HG02623 (cell line): ENCODE results near the gene MAJIN.

ENCODE experiments used
- ATAC-seq: cut with Tn5 transposase; IDR thresholded peaks from one replicate; pipeline ENCODE4 v1.9.1; 2021; ENCODE audit warnings: moderate library complexity; ENCODE audit not compliant: unreplicated experiment

MAJIN gene

DNA sequence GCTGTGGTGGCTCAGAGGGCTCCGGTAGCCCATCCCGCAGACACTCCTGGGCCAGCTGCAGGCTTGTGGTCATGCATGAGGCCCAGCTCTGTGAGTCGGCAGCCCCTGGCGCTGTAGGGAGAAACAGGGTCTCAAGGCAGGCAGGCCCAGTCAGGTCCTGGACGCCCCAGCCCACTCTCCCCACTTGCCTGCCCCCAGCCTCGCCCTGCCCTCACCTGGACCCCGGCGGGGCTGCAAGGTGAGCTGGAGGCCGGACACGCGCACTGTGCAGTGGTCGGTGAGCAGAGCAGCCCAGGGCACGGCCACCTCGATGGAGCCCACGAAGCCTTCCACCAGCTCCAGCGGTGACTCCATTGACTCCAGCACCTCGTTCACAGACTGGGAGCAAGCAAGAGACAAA is 57.8 kb downstream of the MAJIN start:
- no peak for ATAC-seq

DNA sequence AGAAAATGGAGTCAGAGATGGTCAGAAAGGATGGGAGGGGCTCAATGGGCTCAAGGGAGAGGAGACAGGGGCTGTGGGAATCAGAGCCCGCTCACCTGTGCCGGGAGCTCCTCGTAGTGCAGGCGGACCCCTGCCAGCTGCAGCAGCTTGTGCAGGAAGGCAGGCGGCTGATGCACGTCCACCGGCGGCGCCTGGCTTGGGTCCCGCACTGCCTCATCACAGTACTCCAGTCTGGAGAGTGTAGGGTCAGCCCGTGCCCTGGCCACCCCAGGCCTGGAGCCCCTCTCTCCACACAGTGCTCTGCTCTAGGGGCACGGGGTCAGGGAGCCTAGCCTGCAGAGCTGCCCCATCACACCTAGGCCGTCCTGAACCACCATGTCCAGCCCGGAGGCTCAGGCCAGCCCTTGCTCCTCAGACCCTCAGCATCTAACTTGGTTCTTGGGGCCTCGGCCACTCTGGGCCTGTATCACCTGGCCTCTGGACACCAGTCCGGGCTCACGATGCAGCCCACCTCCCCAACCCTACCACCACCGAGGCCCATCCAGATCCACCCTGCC is 58.7 kb downstream of the MAJIN start:
- no peak for ATAC-seq

DNA sequence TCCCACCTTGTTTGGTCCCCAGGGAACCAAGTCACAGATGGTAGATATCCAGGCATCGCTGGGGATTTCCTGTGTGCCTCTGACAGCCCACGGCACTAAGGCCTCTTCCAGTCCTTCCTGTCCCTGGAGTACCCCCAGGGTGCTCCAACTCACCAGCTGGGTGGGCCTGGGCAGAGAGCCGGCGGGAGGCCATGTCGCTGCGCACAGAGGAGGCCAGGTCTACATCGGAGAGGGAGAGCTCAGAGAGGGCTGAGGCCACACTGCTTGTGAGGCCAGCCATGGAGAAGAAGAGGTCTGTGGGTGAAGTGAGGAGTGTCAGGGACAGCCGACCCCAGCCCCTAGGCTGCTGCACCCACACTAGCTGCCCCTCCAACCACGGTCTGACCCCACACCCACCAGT is 60.2 kb downstream of the MAJIN start:
- ATAC-seq: no peak

DNA sequence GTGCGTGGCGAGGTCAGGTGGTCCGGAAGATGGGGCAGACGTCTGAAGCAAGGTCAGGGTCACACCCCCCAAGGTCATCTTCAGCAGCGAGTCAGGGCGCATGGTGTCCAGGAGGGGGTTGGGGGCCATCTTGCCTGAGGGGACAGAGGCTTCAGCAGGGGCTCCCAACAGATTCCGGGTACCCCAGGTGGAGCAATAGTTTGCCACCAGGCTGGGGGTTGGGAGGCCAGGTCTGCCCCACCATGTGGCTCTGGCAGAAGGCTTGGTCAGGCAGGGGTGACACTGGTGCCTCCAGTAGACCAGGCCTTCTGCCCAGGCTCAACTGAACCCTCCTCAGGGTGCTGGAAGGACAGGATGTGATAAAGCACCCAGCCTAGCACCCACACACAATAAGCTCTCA is 60.8 kb downstream of the MAJIN start:
- no peak for ATAC-seq

DNA sequence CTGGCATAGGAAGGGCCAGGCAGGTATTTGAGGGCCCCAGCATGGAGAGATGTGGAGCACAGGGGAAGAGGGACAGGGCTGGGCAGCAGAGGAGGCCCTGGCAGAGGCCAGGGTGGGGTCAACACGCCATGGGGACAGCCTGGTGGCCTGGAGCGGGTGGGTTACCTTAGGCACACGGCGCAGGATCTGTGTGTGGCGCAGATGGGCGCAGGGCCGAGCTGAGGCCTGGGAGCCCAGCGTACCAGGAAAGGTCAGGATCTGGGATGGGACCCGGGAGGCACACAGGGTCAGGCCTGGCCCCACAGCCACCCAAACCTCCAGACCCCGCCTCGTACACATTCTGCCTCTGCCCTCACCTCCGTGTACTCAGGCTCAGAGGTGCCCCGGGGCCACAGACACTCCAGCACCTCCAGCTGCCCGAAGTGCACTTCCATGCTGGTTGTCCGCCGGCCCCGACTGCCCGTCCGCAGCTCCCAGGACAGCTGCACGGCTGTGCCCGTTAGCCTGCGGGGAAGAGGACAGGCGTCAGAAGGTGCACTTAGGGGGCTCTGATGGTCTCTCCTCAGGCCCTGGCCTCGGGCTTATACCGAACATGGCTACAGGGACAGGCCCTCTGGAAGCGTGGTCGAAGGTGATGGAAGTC is 61.3 kb downstream of the MAJIN start:
- no peak for ATAC-seq

DNA sequence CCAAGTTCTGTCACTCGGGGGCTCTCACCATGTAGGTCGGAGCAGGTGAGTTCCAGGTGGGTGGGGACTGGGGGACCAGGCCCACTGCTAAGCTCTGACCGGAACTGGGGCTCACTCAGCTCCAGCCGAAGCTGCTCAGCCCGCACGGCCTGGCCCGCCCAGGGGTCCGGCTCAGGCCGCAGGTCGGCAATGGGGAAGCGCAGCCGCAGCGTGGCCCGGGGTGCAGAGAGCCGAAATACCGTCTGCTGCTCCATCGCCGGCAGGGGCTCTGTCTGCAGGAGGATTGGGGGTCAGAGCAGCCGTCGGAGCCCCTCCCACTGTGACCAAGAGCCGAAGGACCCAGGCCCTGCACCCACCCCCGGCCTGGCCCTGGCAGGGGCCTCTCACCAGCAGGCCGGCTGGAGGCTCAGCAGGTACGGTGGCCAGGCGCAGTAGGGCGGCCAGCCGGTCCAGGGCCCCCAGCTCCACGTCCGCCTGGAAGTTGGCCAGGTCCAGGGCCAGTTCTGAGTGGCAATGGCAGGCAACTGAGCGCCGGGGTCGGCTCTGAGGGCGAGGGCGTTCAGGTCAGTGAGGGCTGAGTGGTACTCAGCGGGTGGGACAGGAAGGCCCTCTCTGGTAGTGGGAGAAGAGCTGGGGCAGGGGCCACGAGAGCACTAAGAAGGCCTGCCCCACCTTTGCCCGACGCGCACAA is 62.1 kb downstream of the MAJIN start:
- no peak for ATAC-seq

DNA sequence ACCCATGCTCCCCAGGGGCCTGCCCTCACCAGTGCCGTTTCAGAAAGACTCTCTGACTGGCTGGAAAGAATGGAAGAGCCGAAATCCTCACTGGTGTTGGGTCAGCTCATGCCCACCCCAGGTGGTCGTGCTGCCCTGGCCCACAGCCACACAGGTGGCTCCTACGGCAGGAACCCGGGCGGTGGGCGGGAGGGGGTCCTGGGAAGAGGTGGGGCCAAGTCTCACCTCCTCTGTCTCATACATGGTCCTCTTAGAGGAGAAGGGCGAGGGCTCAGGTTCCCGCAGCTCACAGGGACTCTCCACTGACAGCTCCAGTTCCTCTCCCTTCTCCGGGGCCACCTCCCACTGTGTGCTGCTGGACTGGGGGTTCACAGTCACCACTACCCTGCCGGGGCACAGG is 63.1 kb downstream of the MAJIN start:
- no peak for ATAC-seq

DNA sequence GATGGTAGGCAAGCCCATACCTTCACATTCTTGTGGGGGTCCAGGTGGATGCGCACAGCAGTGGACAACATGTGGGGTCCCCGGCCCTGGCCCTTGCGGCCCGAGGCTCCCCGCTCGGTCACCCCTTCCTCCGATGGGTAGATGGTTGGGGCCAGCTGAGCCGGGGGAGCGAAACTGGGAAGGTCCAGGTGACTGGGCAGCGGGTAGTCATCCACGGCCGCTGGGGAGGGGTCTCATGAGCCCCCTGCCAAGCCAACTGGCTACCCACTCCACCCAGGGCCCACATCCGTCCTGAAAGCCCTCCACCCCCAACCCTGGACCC is 65.6 kb downstream of the MAJIN start:
- no peak for ATAC-seq

DNA sequence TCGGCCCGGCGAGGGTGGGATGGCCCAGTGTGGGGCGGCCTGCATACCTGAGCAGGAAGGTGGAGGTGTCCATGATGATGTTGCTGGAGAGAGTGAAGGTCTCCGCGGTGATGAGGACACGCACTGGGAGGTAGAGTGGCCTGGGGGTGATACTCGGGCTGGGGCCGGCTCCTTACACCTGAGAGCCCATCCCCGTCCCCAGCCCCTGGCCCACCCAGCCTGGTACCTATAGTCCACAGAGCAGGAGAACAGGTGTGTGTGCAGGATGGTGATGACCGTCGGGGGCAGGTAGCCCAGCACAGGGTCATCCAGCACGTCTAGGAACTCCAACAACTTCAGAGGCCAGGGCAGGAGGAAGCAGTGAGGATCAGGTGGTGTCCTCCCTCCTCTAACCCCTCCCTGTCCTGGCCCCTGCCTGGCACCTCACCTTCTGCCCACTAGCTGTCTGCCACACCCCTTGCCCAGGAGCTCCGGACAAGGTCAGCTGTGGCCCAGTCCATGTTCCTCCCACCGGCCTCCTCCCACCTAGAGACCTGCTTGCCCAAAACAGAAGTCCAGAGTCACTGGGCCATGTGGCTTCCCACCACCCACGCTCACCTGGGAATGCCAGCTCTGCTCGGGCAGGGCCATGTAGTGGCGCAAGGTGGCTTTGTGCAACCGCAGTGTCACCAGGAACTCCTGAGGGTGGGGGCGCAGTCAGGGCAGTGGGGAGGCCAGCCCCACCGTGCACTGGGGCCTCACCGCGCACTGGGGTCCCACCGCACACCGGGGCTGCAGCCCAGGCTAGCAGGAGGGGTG is 66.2 kb downstream of the MAJIN start:
- no peak for ATAC-seq

DNA sequence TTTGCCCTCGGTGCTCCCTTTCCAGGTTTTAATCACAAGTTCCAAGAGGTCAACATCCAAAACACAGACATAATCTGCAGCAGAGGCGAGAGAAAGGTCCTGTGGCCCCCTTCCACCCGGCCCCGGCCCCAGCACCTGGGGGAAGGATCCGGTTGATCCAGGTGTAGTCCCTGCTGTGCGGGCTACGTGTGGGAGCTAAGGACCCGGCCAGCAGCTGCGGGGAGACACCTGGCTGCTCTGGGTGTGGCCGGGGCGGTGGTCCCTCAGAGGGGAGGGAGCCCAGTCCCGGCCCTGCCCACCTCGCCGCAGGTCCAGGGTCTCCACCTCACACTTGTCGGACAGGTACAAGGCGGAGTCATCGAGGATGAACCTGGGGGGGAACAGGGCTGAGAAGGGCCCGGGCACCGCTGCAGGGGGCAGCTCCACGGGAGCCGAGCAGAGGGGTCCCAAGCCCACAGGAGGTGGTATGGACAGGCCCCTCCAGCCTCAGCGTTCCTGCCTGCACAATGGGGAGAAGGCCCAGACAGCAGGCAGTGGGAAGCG is 68.5 kb downstream of the MAJIN start:
- no peak for ATAC-seq

DNA sequence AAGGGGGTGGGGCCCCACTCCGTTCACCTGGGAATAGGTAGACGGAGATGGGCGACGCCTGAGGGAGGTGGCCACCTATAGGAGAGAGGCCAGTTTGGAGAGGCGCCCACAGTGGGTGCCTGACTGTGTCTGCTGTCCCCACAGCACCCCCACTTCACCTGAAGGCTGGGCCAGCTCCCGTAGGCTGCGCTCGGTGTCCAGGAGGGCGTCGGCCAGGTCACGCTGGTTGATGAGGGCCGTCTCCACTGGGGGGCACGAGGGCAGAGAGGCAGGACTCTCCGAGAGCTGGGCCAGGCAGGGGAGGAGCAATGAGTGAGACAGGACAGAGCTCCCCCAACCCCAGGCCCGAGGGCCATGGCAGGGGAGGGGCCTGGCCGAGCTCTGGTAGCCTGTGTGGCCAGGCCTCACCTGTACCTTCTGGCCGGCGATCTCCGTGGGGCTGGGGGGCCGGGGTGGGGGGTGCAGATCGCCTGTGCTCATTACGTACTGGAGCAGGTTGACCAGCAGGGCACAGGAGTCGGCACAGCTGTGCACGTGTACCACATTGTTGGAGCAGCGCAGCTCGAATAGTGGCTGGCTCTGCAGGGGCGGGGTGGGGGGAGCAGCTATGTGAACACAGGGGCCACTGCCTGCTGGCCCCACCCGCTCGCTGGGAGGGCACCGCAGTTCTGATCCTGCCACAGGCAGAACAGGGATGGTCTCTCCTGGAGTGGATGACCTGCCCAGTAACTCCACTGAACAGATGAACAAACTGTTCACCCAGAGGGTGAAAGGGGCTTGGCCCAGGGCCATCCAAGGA is 69.6 kb downstream of the MAJIN start:
- ATAC-seq: no peak

DNA sequence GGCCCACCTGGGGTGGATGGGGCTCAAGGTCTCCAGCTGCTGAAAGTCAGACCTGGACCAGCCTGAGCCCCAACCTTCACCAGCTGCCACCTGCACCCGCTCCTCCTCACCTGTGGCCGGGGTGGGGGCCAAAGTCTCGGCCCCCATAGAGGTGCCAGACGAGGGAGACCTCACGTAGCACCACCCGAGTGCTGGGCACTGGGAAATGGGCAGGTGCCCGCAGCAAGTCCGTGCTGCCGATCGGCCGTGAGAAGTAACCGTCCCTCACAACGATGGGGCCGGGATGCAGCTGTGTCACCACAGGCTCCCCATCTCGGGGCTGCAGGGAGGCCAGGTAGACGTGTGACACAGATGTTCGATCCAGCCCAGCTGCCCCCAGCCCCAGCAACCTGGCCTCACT is 71.1 kb downstream of the MAJIN start:
- no peak for ATAC-seq

DNA sequence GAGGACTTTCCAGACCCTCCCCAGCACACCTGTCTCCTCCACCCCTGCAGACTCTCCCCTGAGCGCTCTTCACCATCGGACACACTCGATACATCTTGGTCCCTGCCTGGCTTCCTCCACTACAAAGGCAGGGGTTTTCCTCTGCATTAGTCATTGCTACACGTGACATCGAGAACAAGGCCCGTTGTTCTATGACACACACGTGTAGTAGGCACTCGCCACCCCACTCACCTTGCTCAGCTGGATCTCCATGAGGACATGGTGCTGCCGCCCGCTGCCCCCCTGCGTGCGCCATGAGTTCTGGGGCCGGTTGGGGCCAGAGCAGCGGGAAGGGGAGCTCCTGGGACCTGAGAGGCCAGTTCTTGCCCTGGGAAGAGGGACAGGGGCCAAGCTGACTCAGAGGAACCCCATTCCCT is 71.6 kb downstream of the MAJIN start:
- ATAC-seq: no peak

DNA sequence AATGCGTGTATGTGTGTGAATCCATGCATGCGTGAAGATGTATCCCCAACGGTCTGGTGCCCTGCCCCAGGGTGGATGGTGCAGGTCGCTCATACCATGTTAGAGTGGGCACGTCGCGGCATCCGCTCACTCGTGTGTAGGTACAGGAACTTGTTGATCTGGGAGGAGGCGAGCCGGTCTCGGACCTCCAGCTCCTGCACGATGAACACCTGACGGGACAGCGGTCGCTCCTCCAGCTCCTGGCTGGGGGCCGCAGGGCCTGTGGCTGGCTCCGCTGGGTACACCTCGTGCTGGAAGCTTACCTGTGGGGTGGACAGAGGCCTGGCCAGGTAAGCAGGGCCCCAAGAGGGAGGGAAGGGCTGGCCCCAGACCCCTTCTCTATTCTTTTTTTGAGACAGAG is 73.4 kb downstream of the MAJIN start:
- ATAC-seq: no peak

DNA sequence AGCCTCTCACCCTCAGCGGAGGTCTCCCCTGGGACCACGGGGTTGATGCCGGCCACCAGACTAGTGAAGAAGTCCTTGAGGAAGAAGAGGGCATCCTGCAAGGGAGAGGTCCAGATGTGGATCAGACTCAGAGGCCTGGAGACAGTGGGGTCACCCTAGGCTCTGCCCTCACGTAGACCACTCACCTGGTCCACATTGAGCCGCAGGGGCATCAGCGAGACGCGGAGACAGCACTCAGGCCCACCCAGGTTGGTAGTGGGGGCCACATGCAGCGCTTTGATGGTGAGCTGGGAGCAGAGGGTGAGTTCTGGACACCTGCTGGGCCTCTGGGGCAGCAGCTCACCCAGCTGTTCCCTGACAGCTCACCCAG is 73.8 kb downstream of the MAJIN start:
- no peak for ATAC-seq

DNA sequence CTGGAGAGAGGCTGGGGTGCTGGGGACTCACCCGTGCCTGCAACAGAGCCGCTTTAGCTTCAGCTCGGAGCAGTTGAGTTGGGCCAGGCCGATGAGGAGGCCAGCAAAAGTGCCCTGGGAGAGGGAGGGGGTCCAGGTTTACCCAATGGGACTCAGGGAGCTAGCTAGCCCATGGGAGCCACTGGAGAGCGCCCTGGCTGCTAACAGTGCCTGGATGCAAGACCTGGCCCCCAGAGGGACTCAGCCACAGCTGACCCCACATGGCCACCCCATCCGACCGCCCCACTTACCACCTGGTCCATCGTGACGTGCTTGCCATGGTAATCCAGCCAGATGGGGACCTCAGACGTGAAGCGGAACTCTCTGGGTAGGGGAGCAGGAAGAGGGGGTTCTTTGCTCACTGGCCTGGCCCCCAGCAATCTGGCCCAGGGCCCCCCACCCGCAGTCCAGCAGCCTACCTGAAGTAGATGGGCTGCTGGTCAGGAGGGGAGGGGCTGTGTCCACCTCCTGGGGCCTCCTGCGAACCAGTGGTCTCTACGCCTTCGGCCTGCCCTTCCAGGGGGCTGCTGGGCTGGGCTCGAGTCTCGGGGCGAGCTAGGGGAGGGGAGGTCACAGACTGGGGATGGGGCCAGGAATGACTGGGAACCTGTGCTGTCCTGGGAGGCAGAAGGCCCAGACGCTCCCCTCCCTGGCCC is 74.4 kb downstream of the MAJIN start:
- no peak for ATAC-seq

DNA sequence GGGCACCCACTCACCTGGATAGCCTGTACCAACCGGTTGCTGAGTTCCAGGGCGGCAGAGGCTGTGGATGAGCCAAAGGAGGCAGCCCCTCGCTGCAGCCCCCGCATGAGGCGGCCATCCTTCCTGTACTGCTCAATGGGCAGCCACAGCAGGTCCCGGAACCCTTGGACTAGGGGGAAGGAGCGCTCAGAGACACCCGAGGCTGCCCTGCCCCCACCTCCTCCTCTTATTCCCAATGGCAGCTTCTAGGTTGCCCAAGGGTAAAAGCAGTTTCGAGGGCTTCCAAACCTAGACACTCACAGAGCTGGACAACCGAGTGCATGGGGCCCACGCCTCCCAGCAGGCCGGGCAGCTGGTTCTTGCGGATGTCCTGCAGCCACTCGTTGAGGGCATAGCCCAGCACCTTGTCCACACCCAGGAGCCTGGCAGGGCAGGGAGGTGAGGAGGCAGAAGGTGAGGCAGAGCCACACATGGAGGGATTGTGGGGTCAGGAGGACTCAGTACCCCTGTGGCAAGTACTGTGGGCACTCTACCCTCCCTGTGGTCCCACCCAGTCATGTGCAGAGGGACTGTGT is 75.4 kb downstream of the MAJIN start:
- ATAC-seq: no peak

DNA sequence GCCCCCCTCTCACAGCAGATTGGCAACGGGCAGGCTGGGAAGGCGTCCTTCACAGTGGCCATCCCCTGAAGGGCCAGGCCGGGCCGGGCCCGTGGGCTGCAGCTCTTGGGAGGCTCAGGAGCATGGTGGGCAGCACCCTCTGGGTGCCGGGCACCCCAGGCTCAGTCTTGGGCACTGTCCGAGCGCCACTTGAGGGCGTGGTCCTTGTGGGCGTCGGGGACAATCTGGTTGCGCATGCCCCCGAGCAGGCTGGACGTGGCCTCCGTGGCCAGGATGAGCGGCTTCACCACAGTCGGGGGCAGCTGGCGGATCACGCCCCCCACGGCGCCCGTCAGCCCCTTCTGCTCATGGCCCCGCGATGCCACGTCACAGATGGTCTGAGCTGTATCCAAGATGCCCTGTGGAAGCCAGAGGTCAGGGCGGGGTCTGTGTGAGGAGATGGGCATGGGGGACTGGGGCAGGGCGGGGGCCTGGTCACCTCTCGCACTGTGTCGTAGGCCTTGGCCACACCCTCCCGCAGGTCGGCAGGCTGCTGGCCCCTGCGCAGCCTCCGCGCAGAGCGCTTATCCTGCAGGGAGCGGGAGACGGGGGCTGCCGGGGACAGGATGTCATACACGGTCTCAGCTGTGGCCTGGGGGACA is 77.0 kb downstream of the MAJIN start:
- ATAC-seq: no peak

DNA sequence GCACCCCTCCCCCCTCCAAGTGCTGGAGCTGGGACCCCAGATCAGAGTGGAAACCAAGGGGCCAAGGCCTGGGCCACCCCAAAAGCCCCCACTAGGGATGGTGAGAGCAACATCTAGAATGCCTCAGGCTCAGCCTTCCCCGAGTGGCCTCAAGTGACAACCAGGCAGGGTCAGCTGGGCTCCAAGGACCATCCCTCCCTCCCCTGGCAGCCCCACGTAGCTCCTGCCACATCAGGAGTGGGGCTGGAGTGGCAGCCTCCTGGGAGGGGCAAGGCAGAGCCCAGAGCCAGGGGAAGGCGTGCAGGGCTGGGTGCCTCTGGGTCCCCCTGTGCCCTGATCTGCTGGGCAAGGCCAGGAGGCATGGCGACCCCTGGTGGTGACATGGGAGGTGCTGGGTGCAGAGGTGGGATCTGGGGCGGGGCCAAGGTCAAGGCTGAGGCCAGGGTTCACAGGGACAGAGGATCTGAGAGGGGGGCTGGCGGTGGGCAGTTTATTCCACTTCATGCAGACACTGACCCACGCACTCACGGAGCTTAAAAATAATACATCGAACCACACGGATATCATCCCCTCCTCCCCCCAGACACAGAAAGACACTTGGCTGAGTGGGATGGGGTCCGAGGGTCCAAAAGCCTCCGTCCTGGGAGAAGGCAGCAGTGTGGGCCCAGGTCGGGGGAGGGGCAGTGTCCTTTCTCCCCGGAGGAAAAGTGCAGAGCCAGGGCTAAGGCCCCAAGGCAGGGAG is 77.7 kb downstream of the MAJIN start:
- ATAC-seq: no peak
